ENCODE data around the gene ZNF683.

DNA sequence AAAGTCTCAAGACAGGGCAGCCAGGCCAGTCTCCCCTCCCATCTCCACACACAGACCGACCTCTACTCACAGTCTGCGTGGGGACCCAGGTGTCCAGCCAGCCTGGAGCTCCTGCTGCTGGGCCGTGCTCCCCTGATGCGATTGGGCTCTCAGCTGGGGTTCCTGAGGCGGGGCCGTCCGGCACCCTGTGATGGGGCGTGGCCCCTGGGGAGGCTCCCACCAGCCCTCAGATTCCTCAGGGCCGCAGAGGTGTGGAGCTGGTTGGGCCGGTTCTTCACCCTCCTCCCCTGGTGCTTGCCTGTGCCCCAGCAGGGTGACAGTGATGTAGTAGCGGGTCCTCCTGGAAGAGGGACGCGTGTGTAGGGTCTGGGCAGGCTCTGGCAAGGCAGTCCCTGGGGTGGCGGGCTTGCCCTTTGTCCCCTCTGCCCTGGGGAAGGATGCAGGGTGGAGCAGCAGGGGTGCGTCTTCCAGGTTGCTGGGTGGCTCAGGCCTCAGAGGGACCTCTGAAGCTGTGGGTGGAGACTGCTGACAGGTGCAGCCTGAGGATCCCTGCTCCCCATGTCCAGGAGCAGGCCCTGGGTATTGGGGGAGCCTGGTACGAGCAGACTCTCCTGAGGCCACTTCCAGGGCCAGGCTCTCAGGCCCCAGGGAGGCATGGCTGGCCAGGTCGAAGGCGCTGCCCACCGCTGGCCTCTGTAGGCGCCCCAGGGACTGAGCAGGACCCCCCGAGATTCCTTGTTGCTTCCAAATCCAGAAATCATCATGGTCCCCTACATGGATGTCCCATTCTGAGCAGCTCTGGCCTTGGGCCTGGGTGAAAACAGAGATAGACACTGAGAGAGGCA is 18.4 kb downstream of the ZNF683 start, which contains the start of gene CRYBG2:
- TF ChIP-seq, protein P1, sequence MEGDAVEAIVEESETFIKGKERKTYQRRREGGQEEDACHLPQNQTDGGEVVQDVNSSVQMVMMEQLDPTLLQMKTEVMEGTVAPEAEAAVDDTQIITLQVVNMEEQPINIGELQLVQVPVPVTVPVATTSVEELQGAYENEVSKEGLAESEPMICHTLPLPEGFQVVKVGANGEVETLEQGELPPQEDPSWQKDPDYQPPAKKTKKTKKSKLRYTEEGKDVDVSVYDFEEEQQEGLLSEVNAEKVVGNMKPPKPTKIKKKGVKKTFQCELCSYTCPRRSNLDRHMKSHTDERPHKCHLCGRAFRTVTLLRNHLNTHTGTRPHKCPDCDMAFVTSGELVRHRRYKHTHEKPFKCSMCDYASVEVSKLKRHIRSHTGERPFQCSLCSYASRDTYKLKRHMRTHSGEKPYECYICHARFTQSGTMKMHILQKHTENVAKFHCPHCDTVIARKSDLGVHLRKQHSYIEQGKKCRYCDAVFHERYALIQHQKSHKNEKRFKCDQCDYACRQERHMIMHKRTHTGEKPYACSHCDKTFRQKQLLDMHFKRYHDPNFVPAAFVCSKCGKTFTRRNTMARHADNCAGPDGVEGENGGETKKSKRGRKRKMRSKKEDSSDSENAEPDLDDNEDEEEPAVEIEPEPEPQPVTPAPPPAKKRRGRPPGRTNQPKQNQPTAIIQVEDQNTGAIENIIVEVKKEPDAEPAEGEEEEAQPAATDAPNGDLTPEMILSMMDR (IDR thresholded peaks at IDR 0.05; ENCODE audit: insufficient read depth, low read length, poor library complexity, severe bottlenecking): no peak
- no peak for TF ChIP-seq EZH2phosphoT487 (conservative IDR thresholded peaks at IDR 0.05; ENCODE audit: low read length)
